Measurements from ENCODE around the gene KLHL17.
A peak's percentile ranks its signal among the peaks of the same experiment; 100 is the strongest.

GRCh38 chr1:966704-967300 lies 6.4 kb downstream of the KLHL17 start:
- TF ChIP-seq CTCF (IDR thresholded peaks at IDR 0.05): no peak
- TF ChIP-seq POLR2AphosphoS5 (IDR thresholded peaks at IDR 0.05; ENCODE audit: insufficient read depth in 1 of 2, low read depth in 1 of 2): peak in 1 of 2 donors; percentile 88

Measured in vagina (tissue), 2 donors.